HepG2 (cell line): ENCODE results near the gene CD69.

Experiments
- EZH2 ChIP-seq: conservative IDR thresholded peaks from 2 replicates; pipeline ENCODE4 v1.6.1; 2012; ENCODE audit warnings: mild to moderate bottlenecking, low read depth, low read length, moderate library complexity
- FOSL2 ChIP-seq: sonication (generic); formaldehyde crosslinking; IDR thresholded peaks from 2 replicates; pipeline ENCODE4 v1.4.0; 2020; ENCODE audit warnings: missing genetic modification reagents
- FOXK2 ChIP-seq: fragments of 450-650 bp; IDR thresholded peaks from 2 replicates; pipeline ENCODE4 v1.6.1; 2016
- POLR2A ChIP-seq, 2 experiments: IDR thresholded peaks; 2 replicates each; pipeline ENCODE4 v1.6.1; 2011; ENCODE audit warnings: low read depth in 2 of 2, low read length in 2 of 2, mild to moderate bottlenecking in 1 of 2, moderate library complexity in 1 of 2; ENCODE audit not compliant: insufficient read depth in 1 of 2
- RFX5 ChIP-seq: IDR thresholded peaks from 2 replicates; pipeline ENCODE4 v1.6.1; 2011; ENCODE audit warnings: low read depth, low read length, improper control_type of control experiment
- SSRP1 ChIP-seq: IDR thresholded peaks from 2 replicates; pipeline ENCODE4 v1.6.1; 2016; ENCODE audit warnings: control low read depth
- ZNF138 ChIP-seq: sonication (generic); formaldehyde crosslinking; IDR thresholded peaks from 2 replicates; pipeline ENCODE4 v1.5.0; 2020; ENCODE audit warnings: mild to moderate bottlenecking, low read depth, missing genetic modification reagents
- ZNF720 ChIP-seq: sonication (generic); formaldehyde crosslinking; IDR thresholded peaks from 2 replicates; pipeline ENCODE4 v1.4.0; 2020; ENCODE audit warnings: missing genetic modification reagents
- ZNF747 ChIP-seq: sonication (generic); formaldehyde crosslinking; IDR thresholded peaks from 2 replicates; pipeline ENCODE4 v1.8.1; 2023; ENCODE audit warnings: missing genetic modification reagents, mild to moderate bottlenecking, borderline replicate concordance
- TF ChIP-seq, protein P1 (sequence below): sonication (generic); formaldehyde crosslinking; IDR thresholded peaks from 2 replicates; pipeline ENCODE4 v1.5.0; 2020; ENCODE audit warnings: mild to moderate bottlenecking, missing genetic modification reagents, moderate library complexity
- TF ChIP-seq, protein P2 (sequence below): sonication (generic); formaldehyde crosslinking; IDR thresholded peaks from 2 replicates; pipeline ENCODE4 v1.8.0; 2022; ENCODE audit warnings: missing genetic modification reagents, mild to moderate bottlenecking, moderate library complexity, borderline replicate concordance

DNA sequence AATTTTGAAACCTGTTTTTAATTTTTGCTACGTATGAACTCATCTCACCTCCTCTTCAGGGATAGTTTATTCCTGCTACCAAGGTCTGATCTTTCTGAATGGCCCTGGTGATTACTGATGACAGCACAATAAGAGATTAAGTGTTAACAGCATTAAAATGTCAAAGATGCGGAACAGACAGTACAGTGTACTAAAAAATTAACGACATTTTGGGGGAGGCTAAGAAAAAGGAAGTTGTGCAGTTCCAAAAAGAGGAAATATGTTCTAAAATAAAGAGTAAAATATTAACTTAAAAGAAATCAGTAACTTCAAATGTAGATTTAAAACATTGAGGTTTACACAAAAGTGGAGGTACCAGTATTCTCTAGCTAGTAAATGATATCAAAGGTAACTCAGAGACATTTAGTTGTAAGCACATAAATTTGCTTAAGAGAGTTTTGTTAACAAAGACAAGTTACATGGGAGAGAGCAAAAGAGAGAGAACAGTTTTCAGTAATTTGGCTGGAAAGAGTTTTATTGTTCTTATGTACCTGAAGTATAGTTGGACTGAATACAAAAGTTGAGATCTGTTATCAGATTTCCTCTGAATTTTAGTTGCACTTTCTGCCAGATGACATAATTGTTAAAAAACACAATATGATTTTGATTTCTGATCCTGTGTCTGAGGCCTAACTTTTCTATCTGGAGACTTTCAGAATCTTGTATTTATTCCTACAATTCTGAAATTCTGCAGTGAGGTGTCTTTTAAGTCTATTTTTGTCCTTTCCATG is 23.6 kb downstream of the CD69 start:
- TF ChIP-seq SSRP1 (CRISPR knock-in tag) = no peak
- TF ChIP-seq, protein P1, sequence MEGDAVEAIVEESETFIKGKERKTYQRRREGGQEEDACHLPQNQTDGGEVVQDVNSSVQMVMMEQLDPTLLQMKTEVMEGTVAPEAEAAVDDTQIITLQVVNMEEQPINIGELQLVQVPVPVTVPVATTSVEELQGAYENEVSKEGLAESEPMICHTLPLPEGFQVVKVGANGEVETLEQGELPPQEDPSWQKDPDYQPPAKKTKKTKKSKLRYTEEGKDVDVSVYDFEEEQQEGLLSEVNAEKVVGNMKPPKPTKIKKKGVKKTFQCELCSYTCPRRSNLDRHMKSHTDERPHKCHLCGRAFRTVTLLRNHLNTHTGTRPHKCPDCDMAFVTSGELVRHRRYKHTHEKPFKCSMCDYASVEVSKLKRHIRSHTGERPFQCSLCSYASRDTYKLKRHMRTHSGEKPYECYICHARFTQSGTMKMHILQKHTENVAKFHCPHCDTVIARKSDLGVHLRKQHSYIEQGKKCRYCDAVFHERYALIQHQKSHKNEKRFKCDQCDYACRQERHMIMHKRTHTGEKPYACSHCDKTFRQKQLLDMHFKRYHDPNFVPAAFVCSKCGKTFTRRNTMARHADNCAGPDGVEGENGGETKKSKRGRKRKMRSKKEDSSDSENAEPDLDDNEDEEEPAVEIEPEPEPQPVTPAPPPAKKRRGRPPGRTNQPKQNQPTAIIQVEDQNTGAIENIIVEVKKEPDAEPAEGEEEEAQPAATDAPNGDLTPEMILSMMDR (CRISPR knock-in tag) = no peak
- TF ChIP-seq EZH2 = no peak
- TF ChIP-seq RFX5 = no peak
- TF ChIP-seq ZNF747 (CRISPR knock-in tag) = no peak
- TF ChIP-seq FOXK2 = no peak
- TF ChIP-seq ZNF720 (CRISPR knock-in tag) = no peak
- no peak for TF ChIP-seq POLR2A (IDR thresholded peaks at IDR 0.05; ENCODE audit: insufficient read depth in 1 of 2, low read depth in 2 of 2, low read length in 2 of 2)
- no peak for TF ChIP-seq ZNF138 (CRISPR knock-in tag)
- TF ChIP-seq FOSL2 (CRISPR knock-in tag) = no peak
- TF ChIP-seq, protein P2, sequence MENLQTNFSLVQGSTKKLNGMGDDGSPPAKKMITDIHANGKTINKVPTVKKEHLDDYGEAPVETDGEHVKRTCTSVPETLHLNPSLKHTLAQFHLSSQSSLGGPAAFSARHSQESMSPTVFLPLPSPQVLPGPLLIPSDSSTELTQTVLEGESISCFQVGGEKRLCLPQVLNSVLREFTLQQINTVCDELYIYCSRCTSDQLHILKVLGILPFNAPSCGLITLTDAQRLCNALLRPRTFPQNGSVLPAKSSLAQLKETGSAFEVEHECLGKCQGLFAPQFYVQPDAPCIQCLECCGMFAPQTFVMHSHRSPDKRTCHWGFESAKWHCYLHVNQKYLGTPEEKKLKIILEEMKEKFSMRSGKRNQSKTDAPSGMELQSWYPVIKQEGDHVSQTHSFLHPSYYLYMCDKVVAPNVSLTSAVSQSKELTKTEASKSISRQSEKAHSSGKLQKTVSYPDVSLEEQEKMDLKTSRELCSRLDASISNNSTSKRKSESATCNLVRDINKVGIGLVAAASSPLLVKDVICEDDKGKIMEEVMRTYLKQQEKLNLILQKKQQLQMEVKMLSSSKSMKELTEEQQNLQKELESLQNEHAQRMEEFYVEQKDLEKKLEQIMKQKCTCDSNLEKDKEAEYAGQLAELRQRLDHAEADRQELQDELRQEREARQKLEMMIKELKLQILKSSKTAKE (CRISPR knock-in tag) = no peak
